Tibial nerve (tissue), 4 donors: ENCODE results near the gene TENM3.

Experiments
- EP300 ChIP-seq, 2 donors: sonication (generic); formaldehyde crosslinking; IDR thresholded peaks; one replicate each; pipeline ENCODE4 v1.6.1; 2017; ENCODE audit warnings: antibody characterized with exemption in 2 of 2, mild to moderate bottlenecking in 1 of 2
- POLR2A ChIP-seq, 2 donors: fragments of 450-650 bp; IDR thresholded peaks; one replicate each; pipeline ENCODE4 v1.6.1; 2017; ENCODE audit warnings: antibody characterized with exemption in 2 of 2, mild to moderate bottlenecking in 2 of 2, moderate library complexity in 2 of 2
- TF ChIP-seq, protein P1 (sequence below), 5 experiments: fragments of 200-600 bp in 3 of 5; fragments of 450-650 bp in 2 of 5; sonication (generic) in 3 of 5; IDR thresholded peaks; one replicate each; pipeline ENCODE4 v1.5.1; 2016 to 2019; ENCODE audit warnings: antibody characterized with exemption in 5 of 5, mild to moderate bottlenecking in 3 of 5, moderate library complexity in 2 of 5

DNA sequence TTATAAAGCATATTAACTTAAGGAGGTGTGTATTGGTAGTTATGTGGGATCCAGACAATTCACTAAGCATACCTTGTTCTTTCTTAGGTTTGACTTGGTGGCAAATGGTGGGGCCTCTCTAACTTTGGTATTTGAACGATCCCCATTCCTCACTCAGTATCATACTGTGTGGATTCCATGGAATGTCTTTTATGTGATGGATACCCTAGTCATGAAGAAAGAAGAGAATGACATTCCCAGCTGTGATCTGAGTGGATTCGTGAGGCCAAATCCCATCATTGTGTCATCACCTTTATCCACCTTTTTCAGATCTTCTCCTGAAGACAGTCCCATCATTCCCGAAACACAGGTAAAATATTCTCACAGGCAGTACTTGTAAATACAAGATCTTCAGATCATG lies 487.6 kb downstream of the TENM3 start:
- TF ChIP-seq, protein P1, sequence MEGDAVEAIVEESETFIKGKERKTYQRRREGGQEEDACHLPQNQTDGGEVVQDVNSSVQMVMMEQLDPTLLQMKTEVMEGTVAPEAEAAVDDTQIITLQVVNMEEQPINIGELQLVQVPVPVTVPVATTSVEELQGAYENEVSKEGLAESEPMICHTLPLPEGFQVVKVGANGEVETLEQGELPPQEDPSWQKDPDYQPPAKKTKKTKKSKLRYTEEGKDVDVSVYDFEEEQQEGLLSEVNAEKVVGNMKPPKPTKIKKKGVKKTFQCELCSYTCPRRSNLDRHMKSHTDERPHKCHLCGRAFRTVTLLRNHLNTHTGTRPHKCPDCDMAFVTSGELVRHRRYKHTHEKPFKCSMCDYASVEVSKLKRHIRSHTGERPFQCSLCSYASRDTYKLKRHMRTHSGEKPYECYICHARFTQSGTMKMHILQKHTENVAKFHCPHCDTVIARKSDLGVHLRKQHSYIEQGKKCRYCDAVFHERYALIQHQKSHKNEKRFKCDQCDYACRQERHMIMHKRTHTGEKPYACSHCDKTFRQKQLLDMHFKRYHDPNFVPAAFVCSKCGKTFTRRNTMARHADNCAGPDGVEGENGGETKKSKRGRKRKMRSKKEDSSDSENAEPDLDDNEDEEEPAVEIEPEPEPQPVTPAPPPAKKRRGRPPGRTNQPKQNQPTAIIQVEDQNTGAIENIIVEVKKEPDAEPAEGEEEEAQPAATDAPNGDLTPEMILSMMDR (IDR thresholded peaks at IDR 0.05): no peak
- TF ChIP-seq POLR2A (IDR thresholded peaks at IDR 0.05) (no peak), EP300 (IDR thresholded peaks at IDR 0.05) (no peak)
